GM23248 (cell line): ENCODE measurements around the gene FLT3. TPM values are rescaled to one million over a fixed set of nuclear protein-coding genes. Genes with fewer than 3 reads are reported as not detected.

Experiments
- DNase-seq: peaks from one replicate; pipeline ENCODE4 v3.0.0-alpha.2; 2015
- H2AFZ ChIP-seq: fragments of 200-600 bp; sonication (generic); 2 replicates; pipeline ENCODE4 v1.6.1; 2016; ENCODE audit warnings: antibody characterized with exemption
- H3F3A ChIP-seq: fragments of 200-600 bp; sonication (generic); 2 replicates; pipeline ENCODE4 v1.6.1; 2016; ENCODE audit warnings: mild to moderate bottlenecking, antibody characterized with exemption, mixed run types; ENCODE audit not compliant: insufficient read depth
- H3K27ac ChIP-seq: fragments of 200-600 bp; sonication (generic); 2 replicates; pipeline ENCODE4 v1.5.1; 2016; ENCODE audit warnings: mild to moderate bottlenecking
- H3K27me3 ChIP-seq: fragments of 200-600 bp; sonication (generic); replicated peaks from 2 replicates; pipeline ENCODE4 v1.6.1; 2016; ENCODE audit warnings: mild to moderate bottlenecking; ENCODE audit not compliant: insufficient read depth
- H3K36me3 ChIP-seq: fragments of 200-600 bp; sonication (generic); 2 replicates; pipeline ENCODE4 v1.6.1; 2016; ENCODE audit warnings: low read depth, mild to moderate bottlenecking
- H3K4me1 ChIP-seq: fragments of 200-600 bp; sonication (generic); 2 replicates; pipeline ENCODE4 v1.6.1; 2016; ENCODE audit warnings: mild to moderate bottlenecking; ENCODE audit not compliant: insufficient read depth
- H3K4me2 ChIP-seq: fragments of 200-600 bp; sonication (generic); one replicate; pipeline ENCODE4 v1.6.1; 2016; ENCODE audit warnings: mild to moderate bottlenecking; ENCODE audit not compliant: unreplicated experiment
- H3K4me3 ChIP-seq: fragments of 200-600 bp; sonication (generic); 2 replicates; pipeline ENCODE4 v1.5.1; 2016; ENCODE audit warnings: mild to moderate bottlenecking
- H3K79me2 ChIP-seq: fragments of 200-600 bp; sonication (generic); 2 replicates; pipeline ENCODE4 v1.6.1; 2016; ENCODE audit warnings: mild to moderate bottlenecking; ENCODE audit not compliant: insufficient read depth
- H3K9ac ChIP-seq: fragments of 200-600 bp; sonication (generic); 2 replicates; pipeline ENCODE4 v1.6.1; 2016; ENCODE audit warnings: mild to moderate bottlenecking
- H3K9me2 ChIP-seq: fragments of 200-600 bp; sonication (generic); 2 replicates; pipeline ENCODE4 v1.6.1; 2016; ENCODE audit warnings: mixed run types, mild to moderate bottlenecking, moderate library complexity; ENCODE audit not compliant: insufficient read depth
- H3K9me3 ChIP-seq: fragments of 200-600 bp; sonication (generic); one replicate; pipeline ENCODE4 v1.6.1; 2017; ENCODE audit warnings: low read depth
- H4K20me1 ChIP-seq: fragments of 200-600 bp; sonication (generic); 2 replicates; pipeline ENCODE4 v1.6.0; 2016; ENCODE audit not compliant: insufficient read depth
- EZH2 ChIP-seq: fragments of 200-600 bp; sonication (generic); IDR thresholded peaks from 2 replicates; pipeline ENCODE4 v1.6.1; 2018; ENCODE audit warnings: antibody characterized with exemption, mild to moderate bottlenecking; ENCODE audit not compliant: insufficient read depth, poor library complexity, severe bottlenecking
- EZH2phosphoT487 ChIP-seq: fragments of 200-600 bp; sonication (generic); IDR thresholded peaks from 2 replicates; pipeline ENCODE4 v1.6.1; 2018; ENCODE audit warnings: antibody characterized with exemption, moderate library complexity, mild to moderate bottlenecking, low read depth; ENCODE audit not compliant: insufficient read depth
- WGBS, 2 experiments: methylation state at CpG; one replicate each; pipeline ENCODE4 v1.1.6; 2015 to 2017; ENCODE audit warnings: low lambda C conversion rate in 2 of 2, low coverage in 1 of 2; ENCODE audit errors: missing lambda C conversion rate in 2 of 2; 5-methylcytosine and 5-hydroxymethylcytosine counted together
- in situ Hi-C: fragments of 300-500 bp; cut with MboI; formaldehyde crosslinking; loops from 2 replicates; pipeline ENCODE4 v1.15.0; 2020
- polyA plus RNA-seq: library from polyadenylated mRNA; unstranded; fragments of >200 nt; fragmentation: Nextera tagmentation; extraction: Ambion mirVana; gene quantifications from 2 replicates; pipeline ENCODE4 v1.2.1, GENCODE V29; 2016
- total RNA-seq: library from RNA; depleted of rRNA; stranded (reverse); fragments of >200 nt; shearing (Covaris generic); gene quantifications from 2 replicates; pipeline ENCODE4 v1.2.3, GENCODE V29; 2014

The FLT3 gene
- total and polyA plus RNA-seq, 2 experiments from 2014 or later, result not detected

- Histone ChIP-seq H3K4me2 (no peak within 1 kb of the TSS), H2AFZ (no peak within 1 kb of the TSS), H3K9me3 (no peaks in the 10 kb centered on the region), H3K9ac (no peak within 1 kb of the TSS), H3K27ac (no peak within 1 kb of the TSS), H3K27me3 (peaks cover 96% of the 10 kb centered on the region), H3K4me1 (no peaks in the 10 kb centered on the region), H3K79me2 (no peaks in the 10 kb centered on the region), H3K9me2 (no peaks in the 10 kb centered on the region), H4K20me1 (no peaks in the 10 kb centered on the region), H3F3A (no peaks in the 10 kb centered on the region), H3K4me3 (no peak within 1 kb of the TSS), H3K36me3 (no peaks in the 10 kb centered on the region)
- 9% methylated on average over 22 to 34 of the region's 34 CpGs for WGBS, 2 experiments
- DNase-seq, result no peak
- in situ Hi-C loops, result no loop called here
- TF ChIP-seq EZH2phosphoT487, result peak; percentile 51; the same call in 1 of the 2 replicates
- no peak for TF ChIP-seq EZH2
These were observed 131.1 kb downstream of the FLT3 start, which contains the start of gene CDX2 for GRCh38 chr13:27969082-27969865. TSS of gene CDX2 (minus strand) at chr13:27969315. CDS start at chr13:27969006, 309 bp downstream.

- H3K36me3 ChIP-seq, result no peaks in the 10 kb centered on the region
- H3K4me2 ChIP-seq, result no peak overlapping the region
- H3K9me2 ChIP-seq, result no peaks in the 10 kb centered on the region
- H3K9ac ChIP-seq, result no peak overlapping the region
- DNase-seq, result no peak
- H3K27ac ChIP-seq, result no peak overlapping the region
- H3F3A ChIP-seq, result no peaks in the 10 kb centered on the region
- no peaks in the 10 kb centered on the region for H3K4me1 ChIP-seq
- no peaks in the 10 kb centered on the region for H3K79me2 ChIP-seq
- WGBS, 2 experiments, result 3 to 5% methylated on average over 62 to 73 of the region's 86 CpGs
- H3K4me3 ChIP-seq, result no peak overlapping the region
- H4K20me1 ChIP-seq, result no peaks in the 10 kb centered on the region
- peaks cover 97% of the 10 kb centered on the region for H3K27me3 ChIP-seq
- no peaks in the 10 kb centered on the region for H3K9me3 ChIP-seq
- no peak overlapping the region for H2AFZ ChIP-seq
- in situ Hi-C loops, result no loop called here
- no peak for TF ChIP-seq EZH2
- no peak for TF ChIP-seq EZH2phosphoT487
These were observed 131.9 kb downstream of the FLT3 start for GRCh38 chr13:27968316-27969081.

GRCh38 chr13:27967736-27968315 is 132.6 kb downstream of the FLT3 start:
- 1 to 2% methylated on average over 28 to 31 of the region's 33 CpGs for WGBS, 2 experiments
- peak; percentile 76 for TF ChIP-seq EZH2
- no peak for TF ChIP-seq EZH2phosphoT487
- Histone ChIP-seq H3K36me3 (no peaks in the 10 kb centered on the region), H3K9ac (no peak overlapping the region), H3K9me2 (no peaks in the 10 kb centered on the region), H3K4me2 (no peak overlapping the region), H3K9me3 (no peaks in the 10 kb centered on the region), H3K27ac (no peak overlapping the region), H3K4me1 (no peaks in the 10 kb centered on the region), H3K27me3 (peaks cover 96% of the 10 kb centered on the region), H2AFZ (no peak overlapping the region), H3K79me2 (no peaks in the 10 kb centered on the region), H3F3A (no peaks in the 10 kb centered on the region), H4K20me1 (no peaks in the 10 kb centered on the region), H3K4me3 (no peak overlapping the region)
- DNase-seq, result no peak
- in situ Hi-C loops, result no loop called here

- H3F3A ChIP-seq, result no peaks in the 10 kb centered on the region
- in situ Hi-C loops, result no loop called here
- no peaks in the 10 kb centered on the region for H3K4me1 ChIP-seq
- no peak overlapping the region for H2AFZ ChIP-seq
- 3 to 7% methylated on average over 18 of the region's 18 CpGs for WGBS, 2 experiments
- no peaks in the 10 kb centered on the region for H3K9me2 ChIP-seq
- no peak overlapping the region for H3K27ac ChIP-seq
- no peaks in the 10 kb centered on the region for H3K79me2 ChIP-seq
- no peak overlapping the region for H3K4me2 ChIP-seq
- H3K9me3 ChIP-seq, result no peaks in the 10 kb centered on the region
- H4K20me1 ChIP-seq, result no peaks in the 10 kb centered on the region
- TF ChIP-seq EZH2phosphoT487, result no peak
- TF ChIP-seq EZH2, result peak; percentile 76
- no peak overlapping the region for H3K4me3 ChIP-seq
- no peak overlapping the region for H3K9ac ChIP-seq
- DNase-seq, result no peak
- peaks cover 95% of the 10 kb centered on the region for H3K27me3 ChIP-seq
- no peaks in the 10 kb centered on the region for H3K36me3 ChIP-seq
These were observed 133.1 kb downstream of the FLT3 start for GRCh38 chr13:27967203-27967735.
